HEK293 (cell line): ENCODE measurements around the gene GLRA1.

Experiments
- CTCF ChIP-seq: fragments of 450-650 bp; formaldehyde crosslinking; IDR thresholded peaks from 2 replicates; pipeline ENCODE4 v1.5.1; 2016; ENCODE audit warnings: missing biosample characterization, missing genetic modification characterization
- HIC1 ChIP-seq: fragments of 450-650 bp; formaldehyde crosslinking; IDR thresholded peaks from 2 replicates; pipeline ENCODE4 v1.5.1; 2016; ENCODE audit warnings: missing biosample characterization, missing genetic modification characterization
- REST ChIP-seq: fragments of 450-650 bp; formaldehyde crosslinking; IDR thresholded peaks from 2 replicates; pipeline ENCODE4 v1.5.1; 2016; ENCODE audit warnings: missing biosample characterization, missing genetic modification characterization
- ZFP3 ChIP-seq: fragments of 450-650 bp; formaldehyde crosslinking; IDR thresholded peaks from 2 replicates; pipeline ENCODE4 v1.5.1; 2016; ENCODE audit warnings: low read depth, missing biosample characterization, missing genetic modification characterization
- ZNF792 ChIP-seq: fragments of 450-650 bp; formaldehyde crosslinking; IDR thresholded peaks from 2 replicates; pipeline ENCODE4 v1.5.1; 2016; ENCODE audit warnings: missing biosample characterization, missing genetic modification characterization

- TF ChIP-seq HIC1 (tag by site-specific recombination) = no peak; the same call in 1 of the 2 replicates
- TF ChIP-seq CTCF (tag by site-specific recombination) = no peak
- no peak for TF ChIP-seq ZNF792 (tag by site-specific recombination)
- TF ChIP-seq ZFP3 (tag by site-specific recombination) = no peak
- TF ChIP-seq REST (tag by site-specific recombination) = no peak
Observed at GRCh38 chr5:151772846-151773561, 151.6 kb downstream of the GLRA1 start.
